GM12872 (cell line): ENCODE measurements around the gene NDUFC1.

Experiments used
- CTCF ChIP-seq: IDR thresholded peaks from 3 replicates; pipeline ENCODE4 v1.5.1; 2011; ENCODE audit warnings: low read depth, mild to moderate bottlenecking, low read length, moderate library complexity; ENCODE audit not compliant: insufficient read depth

The NDUFC1 gene

GRCh38 chr4:139275281-139275735 is 27.0 kb downstream of the NDUFC1 start:
- no peak for TF ChIP-seq CTCF

- TF ChIP-seq CTCF: no peak
Measured at GRCh38 chr4:139274790-139275189, 27.5 kb downstream of the NDUFC1 start.

- no peak for TF ChIP-seq CTCF
Measured at GRCh38 chr4:139273835-139274234, 28.4 kb downstream of the NDUFC1 start.

GRCh38 chr4:139267301-139267700 is 35.0 kb downstream of the NDUFC1 start:
- no peak for TF ChIP-seq CTCF

GRCh38 chr4:139266583-139267257 is 35.6 kb downstream of the NDUFC1 start:
- no peak for TF ChIP-seq CTCF

- no peak for TF ChIP-seq CTCF
Measured at GRCh38 chr4:139266208-139266582, 36.1 kb downstream of the NDUFC1 start.

GRCh38 chr4:139265654-139266053 is 36.6 kb downstream of the NDUFC1 start:
- no peak for TF ChIP-seq CTCF
